MM.1S (cell line): Measurements from ENCODE around the gene ABTB2.

Source experiments
- DNase-seq: peaks from one replicate; pipeline ENCODE4 v3.0.0-alpha.2; 2015
- H2AFZ ChIP-seq: fragments of 300-600 bp; sonication (generic); 2 replicates; pipeline ENCODE4 v1.6.0; 2016; ENCODE audit warnings: antibody characterized with exemption, low read length
- H3F3A ChIP-seq: fragments of 300-600 bp; sonication (generic); 2 replicates; pipeline ENCODE4 v1.6.1; 2016; ENCODE audit warnings: mild to moderate bottlenecking, antibody characterized with exemption, low read length, moderate library complexity, mixed read lengths; ENCODE audit not compliant: insufficient read depth
- H3K27ac ChIP-seq: fragments of 300-600 bp; sonication (generic); 2 replicates; pipeline ENCODE4 v1.5.1; 2016; ENCODE audit warnings: mild to moderate bottlenecking, low read length
- H3K27me3 ChIP-seq: fragments of 300-600 bp; sonication (generic); replicated peaks from 2 replicates; pipeline ENCODE4 v1.6.0; 2016; ENCODE audit warnings: low read length; ENCODE audit not compliant: insufficient read depth
- H3K36me3 ChIP-seq: fragments of 300-600 bp; sonication (generic); replicated peaks from 2 replicates; pipeline ENCODE4 v1.6.1; 2016; ENCODE audit warnings: mild to moderate bottlenecking, low read length, mixed read lengths; ENCODE audit not compliant: insufficient read depth
- H3K4me1 ChIP-seq: fragments of 300-600 bp; sonication (generic); 2 replicates; pipeline ENCODE4 v1.6.1; 2016; ENCODE audit warnings: low read length, mixed read lengths
- H3K4me2 ChIP-seq: fragments of 300-600 bp; sonication (generic); 2 replicates; pipeline ENCODE4 v1.6.0; 2016; ENCODE audit warnings: low read depth, low read length
- H3K4me3 ChIP-seq: fragments of 300-600 bp; sonication (generic); 2 replicates; pipeline ENCODE4 v1.5.1; 2016; ENCODE audit warnings: low read length, mixed read lengths
- H3K79me2 ChIP-seq: fragments of 300-600 bp; sonication (generic); 2 replicates; pipeline ENCODE4 v1.6.1; 2016; ENCODE audit warnings: mixed run types, low read length, mixed read lengths
- H3K9ac ChIP-seq: fragments of 300-600 bp; sonication (generic); 2 replicates; pipeline ENCODE4 v1.6.1; 2016; ENCODE audit warnings: low read length, mixed read lengths
- H3K9me2 ChIP-seq: fragments of 300-600 bp; sonication (generic); replicated peaks from 2 replicates; pipeline ENCODE4 v1.6.1; 2016; ENCODE audit warnings: mild to moderate bottlenecking, low read length, mixed read lengths; ENCODE audit not compliant: insufficient read depth
- H3K9me3 ChIP-seq: fragments of 300-600 bp; sonication (generic); replicated peaks from 2 replicates; pipeline ENCODE4 v1.6.1; 2016; ENCODE audit warnings: mild to moderate bottlenecking, low read length, mixed read lengths; ENCODE audit not compliant: insufficient read depth
- H4K20me1 ChIP-seq: fragments of 300-600 bp; sonication (generic); 2 replicates; pipeline ENCODE4 v1.6.1; 2016; ENCODE audit warnings: mild to moderate bottlenecking, low read length, moderate library complexity, mixed read lengths; ENCODE audit not compliant: insufficient read depth
- EZH2 ChIP-seq: fragments of 300-600 bp; sonication (generic); optimal IDR thresholded peaks from 2 replicates; pipeline ENCODE3; 2017; ENCODE audit warnings: low read depth, mild to moderate bottlenecking, antibody characterized with exemption, low read length, mixed read lengths
- EZH2phosphoT487 ChIP-seq: fragments of 300-600 bp; sonication (generic); IDR thresholded peaks from 2 replicates; pipeline ENCODE4 v1.6.1; 2018; ENCODE audit warnings: antibody characterized with exemption, low read length
- TF ChIP-seq, protein P1 (sequence below): fragments of 300-600 bp; sonication (generic); IDR thresholded peaks from 2 replicates; pipeline ENCODE4 v1.5.1; 2016; ENCODE audit warnings: antibody characterized with exemption, low read length, mixed read lengths

The ABTB2 gene

DNA sequence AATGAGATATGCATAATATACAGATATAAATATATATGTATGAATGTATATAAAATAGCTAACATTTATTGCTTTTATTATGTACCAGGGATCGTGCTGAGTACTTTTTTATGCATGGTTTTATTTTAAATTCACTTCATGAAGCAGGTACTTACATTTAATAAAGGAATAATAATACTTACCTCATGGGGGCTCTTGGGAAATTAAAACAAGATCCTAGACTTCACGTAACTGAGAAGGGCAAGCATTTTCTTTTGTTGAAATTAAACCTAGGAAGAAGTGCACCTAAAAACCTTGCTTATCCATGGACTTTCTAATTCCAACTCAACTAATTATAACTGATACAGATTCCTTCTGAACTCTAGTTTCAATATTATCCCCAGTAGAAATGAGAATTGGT lies 40.0 kb upstream of the ABTB2 start:
- Histone ChIP-seq H3F3A (no peaks in the 10 kb centered on the region), H3K27me3 (peaks cover 10% of the 10 kb centered on the region), H3K36me3 (no peaks in the 10 kb centered on the region), H3K27ac (no peak overlapping the region), H4K20me1 (no peaks in the 10 kb centered on the region), H3K9me2 (no peaks in the 10 kb centered on the region), H3K4me1 (no peaks in the 10 kb centered on the region), H3K4me2 (no peak overlapping the region), H3K9ac (no peak overlapping the region), H3K79me2 (no peaks in the 10 kb centered on the region), H3K4me3 (no peak overlapping the region), H3K9me3 (no peaks in the 10 kb centered on the region), H2AFZ (no peak overlapping the region)
- no peak for DNase-seq
- TF ChIP-seq EZH2phosphoT487 (no peak), EZH2 (no peak)
- TF ChIP-seq, protein P1, sequence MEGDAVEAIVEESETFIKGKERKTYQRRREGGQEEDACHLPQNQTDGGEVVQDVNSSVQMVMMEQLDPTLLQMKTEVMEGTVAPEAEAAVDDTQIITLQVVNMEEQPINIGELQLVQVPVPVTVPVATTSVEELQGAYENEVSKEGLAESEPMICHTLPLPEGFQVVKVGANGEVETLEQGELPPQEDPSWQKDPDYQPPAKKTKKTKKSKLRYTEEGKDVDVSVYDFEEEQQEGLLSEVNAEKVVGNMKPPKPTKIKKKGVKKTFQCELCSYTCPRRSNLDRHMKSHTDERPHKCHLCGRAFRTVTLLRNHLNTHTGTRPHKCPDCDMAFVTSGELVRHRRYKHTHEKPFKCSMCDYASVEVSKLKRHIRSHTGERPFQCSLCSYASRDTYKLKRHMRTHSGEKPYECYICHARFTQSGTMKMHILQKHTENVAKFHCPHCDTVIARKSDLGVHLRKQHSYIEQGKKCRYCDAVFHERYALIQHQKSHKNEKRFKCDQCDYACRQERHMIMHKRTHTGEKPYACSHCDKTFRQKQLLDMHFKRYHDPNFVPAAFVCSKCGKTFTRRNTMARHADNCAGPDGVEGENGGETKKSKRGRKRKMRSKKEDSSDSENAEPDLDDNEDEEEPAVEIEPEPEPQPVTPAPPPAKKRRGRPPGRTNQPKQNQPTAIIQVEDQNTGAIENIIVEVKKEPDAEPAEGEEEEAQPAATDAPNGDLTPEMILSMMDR, result no peak

- H3K9me3 ChIP-seq, result no peaks in the 10 kb centered on the region
- H4K20me1 ChIP-seq, result no peaks in the 10 kb centered on the region
- H3K79me2 ChIP-seq, result no peaks in the 10 kb centered on the region
- no peak overlapping the region for H3K9ac ChIP-seq
- peaks cover 7% of the 10 kb centered on the region for H3K27me3 ChIP-seq
- no peak overlapping the region for H3K27ac ChIP-seq
- H2AFZ ChIP-seq, result no peak overlapping the region
- no peak overlapping the region for H3K4me3 ChIP-seq
- H3K36me3 ChIP-seq, result no peaks in the 10 kb centered on the region
- no peak for DNase-seq
- no peaks in the 10 kb centered on the region for H3K9me2 ChIP-seq
- H3K4me1 ChIP-seq, result no peaks in the 10 kb centered on the region
- H3F3A ChIP-seq, result no peaks in the 10 kb centered on the region
- TF ChIP-seq EZH2phosphoT487 (no peak), EZH2 (no peak)
- TF ChIP-seq, protein P1, result no peak
- H3K4me2 ChIP-seq, result no peak overlapping the region
Observed at GRCh38 chr11:34397120-34397519, 39.3 kb upstream of the ABTB2 start.

- Histone ChIP-seq H3F3A (no peaks in the 10 kb centered on the region), H3K79me2 (no peaks in the 10 kb centered on the region), H3K4me1 (no peaks in the 10 kb centered on the region), H4K20me1 (no peaks in the 10 kb centered on the region), H3K36me3 (no peaks in the 10 kb centered on the region), H3K4me2 (no peak overlapping the region), H3K27ac (no peak overlapping the region), H3K9me2 (no peaks in the 10 kb centered on the region), H3K9ac (no peak overlapping the region), H3K9me3 (no peaks in the 10 kb centered on the region), H3K4me3 (no peak overlapping the region), H3K27me3 (peaks cover 9% of the 10 kb centered on the region), H2AFZ (no peak overlapping the region)
- TF ChIP-seq EZH2 (no peak), EZH2phosphoT487 (no peak)
- TF ChIP-seq, protein P1, result no peak
- DNase-seq, result no peak
Observed at GRCh38 chr11:34395916-34396550, 38.2 kb upstream of the ABTB2 start.
